Tibial nerve (tissue), 3 donors: ENCODE data around the gene DPF1.

Experiments
- CTCF ChIP-seq, 5 experiments: fragments of 200-600 bp in 3 of 5; fragments of 450-650 bp in 2 of 5; sonication (generic) in 3 of 5; IDR thresholded peaks; one replicate each; pipeline ENCODE4 v1.5.1; 2016 to 2019; ENCODE audit warnings: antibody characterized with exemption in 5 of 5, mild to moderate bottlenecking in 3 of 5, moderate library complexity in 2 of 5
- POLR2A ChIP-seq, 2 donors: fragments of 450-650 bp; IDR thresholded peaks; one replicate each; pipeline ENCODE4 v1.6.1; 2017; ENCODE audit warnings: antibody characterized with exemption in 2 of 2, mild to moderate bottlenecking in 2 of 2, moderate library complexity in 2 of 2

GRCh38 chr19:38221421-38221820 lies 2.6 kb downstream of the DPF1 start:
- TF ChIP-seq CTCF (IDR thresholded peaks at IDR 0.05) (no peak), POLR2A (IDR thresholded peaks at IDR 0.05) (no peak)
